Measurements from ENCODE around the gene TRAP1.

TRAP1 gene

DNA sequence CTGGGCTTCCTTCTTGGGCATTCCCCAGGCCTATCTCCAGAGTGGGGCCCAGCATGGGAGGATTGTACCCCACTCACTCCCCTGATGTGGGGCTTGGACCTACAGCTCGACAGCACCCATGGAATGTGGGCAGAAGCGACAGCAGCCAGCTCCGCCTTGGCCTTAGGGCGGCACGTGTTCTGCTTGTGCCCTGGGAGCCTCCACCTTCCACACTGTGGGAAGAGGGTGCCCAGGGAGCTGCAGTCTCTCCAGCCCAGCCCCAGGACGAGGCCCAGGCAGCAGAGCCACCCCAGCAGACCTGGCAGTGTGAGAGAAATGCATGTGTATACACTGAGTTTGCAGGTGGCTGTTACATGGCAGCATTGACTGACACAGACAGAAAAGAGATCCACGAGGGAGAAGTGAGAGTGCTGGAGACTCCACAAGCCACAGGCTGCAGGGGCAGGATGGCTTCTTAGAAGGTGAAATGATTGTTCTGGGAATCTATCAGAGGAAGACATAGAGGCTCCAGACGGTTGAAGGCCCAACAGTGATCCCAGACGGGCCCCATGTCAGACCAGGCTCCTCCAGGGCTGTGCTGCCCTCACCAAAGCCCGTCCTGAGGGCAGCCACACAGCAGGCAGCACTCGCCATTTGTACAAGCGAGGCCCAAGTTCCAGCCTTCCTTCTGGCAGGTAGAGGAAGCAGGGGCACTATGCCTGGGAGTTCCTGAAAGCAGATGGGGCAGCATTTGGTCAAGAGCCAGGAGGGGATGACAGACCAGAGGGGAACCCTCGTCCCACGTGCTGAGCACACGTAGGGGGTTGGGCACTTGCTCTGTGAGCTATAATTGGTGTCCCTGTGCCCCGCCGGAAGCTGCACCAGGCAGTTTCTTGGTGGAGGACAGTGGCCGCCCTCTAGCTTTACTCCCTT is 65.6 kb downstream of the TRAP1 start:
- no peaks in the 10 kb centered on the region for H3K27me3 Mint-ChIP-seq
- H3K4me3 Mint-ChIP-seq: no peak overlapping the region
- peak overlapping the region; percentile 75 for H3K27ac Mint-ChIP-seq
- peaks cover 62% of the 10 kb centered on the region for H3K36me3 Mint-ChIP-seq (ENCODE audit: low read depth)
- peaks cover 26% of the 10 kb centered on the region for H3K4me1 Mint-ChIP-seq (ENCODE audit: low read depth)
- intact Hi-C loops (cut with micrococcal nuclease): no loop called here
- no peaks in the 10 kb centered on the region for H3K9me3 Mint-ChIP-seq

DNA sequence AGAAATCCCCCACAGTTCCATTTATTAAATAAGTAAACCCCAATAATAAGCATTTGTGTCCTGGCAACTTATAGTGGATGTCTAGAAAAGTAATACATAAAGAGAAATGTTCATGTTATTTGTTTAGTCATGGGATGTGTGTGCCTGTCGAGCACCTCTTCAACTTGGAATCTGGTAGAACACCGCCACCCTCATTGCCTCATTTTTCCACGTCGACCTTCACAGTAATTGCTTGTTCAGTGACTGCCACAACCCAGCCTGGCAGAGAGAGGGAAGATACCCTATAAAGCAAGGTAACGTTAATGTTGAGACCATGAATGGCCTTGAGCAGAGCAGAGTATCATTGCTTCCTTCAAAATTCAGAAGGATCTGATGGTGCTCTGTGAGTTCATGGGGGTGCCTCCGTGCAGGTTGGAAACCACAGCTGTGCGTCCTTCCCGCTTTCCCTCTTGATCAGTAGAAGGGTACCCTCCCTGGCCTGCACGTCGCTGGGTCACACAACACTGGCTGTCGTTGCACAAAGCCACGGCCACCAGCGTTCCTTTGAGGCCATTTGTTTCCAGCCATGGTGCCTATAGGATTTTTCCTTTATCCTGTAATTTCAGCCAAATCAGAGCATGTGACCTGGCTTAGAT is 66.6 kb downstream of the TRAP1 start:
- intact Hi-C loops (cut with micrococcal nuclease): no loop called here
- Mint-ChIP-seq H3K4me1 (ENCODE audit: low read depth) (peaks cover 26% of the 10 kb centered on the region), H3K9me3 (no peaks in the 10 kb centered on the region), H3K27me3 (no peaks in the 10 kb centered on the region), H3K36me3 (ENCODE audit: low read depth) (peaks cover 61% of the 10 kb centered on the region), H3K27ac (peak overlapping the region; percentile 75), H3K4me3 (no peak overlapping the region)

DNA sequence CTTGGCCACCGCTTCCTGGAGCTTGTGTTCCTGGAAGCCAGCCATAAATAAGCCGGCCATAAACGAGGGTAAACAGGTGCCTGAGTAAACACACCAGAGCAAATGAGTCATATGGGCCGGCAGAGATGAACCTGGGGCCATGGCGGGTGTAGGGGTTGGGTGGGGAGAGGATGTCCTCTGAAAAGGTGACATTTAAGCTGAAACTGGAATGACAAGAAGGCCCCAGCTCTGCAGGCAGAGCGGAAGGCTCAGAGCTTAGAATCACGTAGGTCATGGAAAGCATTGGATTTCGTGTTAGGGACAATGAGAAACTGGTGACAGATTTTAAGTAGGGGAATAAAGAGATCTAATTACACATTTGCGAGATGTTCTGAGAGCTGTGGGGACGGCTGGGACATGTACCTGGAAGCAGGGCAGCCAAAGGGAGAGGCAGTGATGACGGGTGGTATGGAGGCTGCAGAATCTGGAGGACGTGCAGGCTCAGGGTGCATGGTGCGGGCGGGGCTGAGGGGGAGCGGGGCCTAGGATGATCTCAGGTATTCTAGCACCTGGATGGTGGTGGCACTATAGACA is 70.9 kb downstream of the TRAP1 start:
- H3K27ac Mint-ChIP-seq: no peak overlapping the region
- H3K4me3 Mint-ChIP-seq: no peak overlapping the region
- intact Hi-C loops (cut with micrococcal nuclease): no loop called here

DNA sequence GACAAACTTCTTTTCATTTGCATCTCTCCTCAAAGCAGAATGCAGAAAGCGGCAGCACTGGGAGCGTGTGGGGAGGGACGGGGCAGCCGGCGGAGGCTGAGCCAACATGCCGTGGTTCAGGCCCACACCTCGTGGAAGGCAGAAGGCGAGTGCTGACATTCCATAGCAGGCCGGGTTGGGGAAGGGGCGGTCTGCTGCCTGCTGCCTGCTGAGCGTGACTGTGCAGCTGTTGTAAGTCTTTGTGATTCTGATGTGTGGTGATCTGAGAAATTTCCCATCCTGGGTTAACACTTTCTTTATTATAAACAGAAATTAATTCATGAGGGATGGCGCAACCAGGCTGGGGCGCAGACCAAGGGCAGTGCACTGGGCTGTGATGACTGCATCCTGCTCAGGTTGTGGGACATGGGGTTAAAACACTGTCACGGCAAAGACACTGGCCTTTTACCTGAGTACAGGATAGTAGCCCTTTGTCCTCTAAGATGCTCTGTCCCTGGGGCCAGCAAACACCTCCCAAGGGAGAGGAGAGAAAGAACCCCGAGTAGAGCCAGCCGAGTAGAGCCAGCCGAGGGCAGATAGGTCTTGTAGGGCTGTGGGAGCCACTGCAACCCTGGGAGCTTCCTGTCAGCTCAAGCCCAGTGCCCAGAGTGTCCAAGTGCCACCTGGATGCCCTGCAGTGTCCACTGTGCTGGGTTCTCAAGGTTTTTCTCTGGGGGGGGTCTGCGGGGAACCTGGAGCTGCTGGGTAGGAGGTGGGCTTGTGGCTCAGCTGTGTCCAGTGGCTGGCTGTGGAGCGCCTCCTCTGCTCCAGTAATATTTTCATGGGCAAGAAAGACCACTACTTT is 71.6 kb downstream of the TRAP1 start:
- Mint-ChIP-seq H3K27ac (no peak overlapping the region), H3K27me3 (no peaks in the 10 kb centered on the region), H3K9me3 (no peaks in the 10 kb centered on the region), H3K36me3 (ENCODE audit: low read depth) (peaks cover 61% of the 10 kb centered on the region), H3K4me1 (ENCODE audit: low read depth) (peaks cover 13% of the 10 kb centered on the region), H3K4me3 (no peak overlapping the region)
- intact Hi-C loops (cut with micrococcal nuclease): no loop called here

More for the DNA sequence above, 70.9 kb downstream of the TRAP1 start:
- H3K27me3 Mint-ChIP-seq: no peaks in the 10 kb centered on the region
- no peaks in the 10 kb centered on the region for H3K9me3 Mint-ChIP-seq
- peaks cover 61% of the 10 kb centered on the region for H3K36me3 Mint-ChIP-seq (ENCODE audit: low read depth)
- peaks cover 18% of the 10 kb centered on the region for H3K4me1 Mint-ChIP-seq (ENCODE audit: low read depth)

DNA sequence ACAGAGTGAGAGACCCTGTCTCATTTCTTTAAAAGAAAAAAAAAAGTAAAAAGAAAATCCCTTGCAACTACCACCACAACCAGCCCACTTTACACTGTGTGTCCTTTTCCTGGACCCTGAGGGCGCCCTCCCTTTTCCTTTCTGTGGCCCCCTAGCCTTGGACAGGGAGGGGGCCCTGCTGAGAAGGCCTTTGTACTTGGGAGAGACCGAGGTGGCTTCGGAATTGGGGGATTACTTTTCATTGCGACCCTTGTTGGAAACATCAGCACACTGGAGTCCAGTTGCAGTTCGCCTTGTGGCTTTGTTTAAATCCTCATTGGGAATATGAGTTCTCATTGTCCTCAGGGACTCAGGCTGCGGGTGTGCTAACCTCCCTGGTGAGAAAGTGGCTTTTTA is 72.2 kb downstream of the TRAP1 start:
- intact Hi-C loops (cut with micrococcal nuclease): no loop called here
- no peaks in the 10 kb centered on the region for H3K9me3 Mint-ChIP-seq
- no peak overlapping the region for H3K4me3 Mint-ChIP-seq
- H3K27ac Mint-ChIP-seq: no peak overlapping the region
- peaks cover 66% of the 10 kb centered on the region for H3K36me3 Mint-ChIP-seq (ENCODE audit: low read depth)
- H3K4me1 Mint-ChIP-seq (ENCODE audit: low read depth): peaks cover 13% of the 10 kb centered on the region
- no peaks in the 10 kb centered on the region for H3K27me3 Mint-ChIP-seq

DNA sequence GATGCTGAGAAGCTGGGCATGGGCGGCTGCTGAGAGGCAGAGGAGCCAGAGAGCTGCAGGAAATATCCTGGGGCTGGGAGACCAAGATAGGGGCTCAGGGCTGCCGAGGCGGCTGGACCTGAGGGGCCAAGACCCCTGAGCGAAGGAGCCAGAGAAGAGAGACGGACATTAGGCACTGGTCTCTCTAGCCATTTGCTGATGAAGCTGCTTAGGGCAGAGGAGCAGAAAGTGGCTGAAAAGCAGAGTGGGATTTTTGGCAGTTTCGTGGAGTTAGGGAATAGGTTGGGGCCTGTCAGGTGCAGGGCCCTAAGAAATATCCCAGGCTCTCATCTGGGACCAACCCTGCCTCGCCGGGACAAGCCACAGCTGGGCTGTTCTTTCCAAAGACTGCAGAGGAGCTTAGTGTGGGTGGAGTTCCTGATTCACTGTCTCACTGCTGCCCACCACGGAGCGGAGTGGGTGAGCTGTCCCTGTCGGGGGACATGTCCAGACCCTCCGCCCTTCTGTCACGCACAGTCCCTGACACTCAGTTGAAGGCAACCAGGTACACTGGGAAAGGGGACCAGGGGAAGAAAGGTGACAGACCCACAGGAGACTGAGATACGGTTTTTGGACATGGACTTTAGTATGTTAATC is 74.1 kb downstream of the TRAP1 start:
- Mint-ChIP-seq H3K9me3 (no peaks in the 10 kb centered on the region), H3K4me3 (no peak overlapping the region), H3K27ac (no peak overlapping the region), H3K27me3 (no peaks in the 10 kb centered on the region), H3K36me3 (ENCODE audit: low read depth) (peaks cover 61% of the 10 kb centered on the region), H3K4me1 (ENCODE audit: low read depth) (peaks cover 13% of the 10 kb centered on the region)
- intact Hi-C loops (cut with micrococcal nuclease): no loop called here

DNA sequence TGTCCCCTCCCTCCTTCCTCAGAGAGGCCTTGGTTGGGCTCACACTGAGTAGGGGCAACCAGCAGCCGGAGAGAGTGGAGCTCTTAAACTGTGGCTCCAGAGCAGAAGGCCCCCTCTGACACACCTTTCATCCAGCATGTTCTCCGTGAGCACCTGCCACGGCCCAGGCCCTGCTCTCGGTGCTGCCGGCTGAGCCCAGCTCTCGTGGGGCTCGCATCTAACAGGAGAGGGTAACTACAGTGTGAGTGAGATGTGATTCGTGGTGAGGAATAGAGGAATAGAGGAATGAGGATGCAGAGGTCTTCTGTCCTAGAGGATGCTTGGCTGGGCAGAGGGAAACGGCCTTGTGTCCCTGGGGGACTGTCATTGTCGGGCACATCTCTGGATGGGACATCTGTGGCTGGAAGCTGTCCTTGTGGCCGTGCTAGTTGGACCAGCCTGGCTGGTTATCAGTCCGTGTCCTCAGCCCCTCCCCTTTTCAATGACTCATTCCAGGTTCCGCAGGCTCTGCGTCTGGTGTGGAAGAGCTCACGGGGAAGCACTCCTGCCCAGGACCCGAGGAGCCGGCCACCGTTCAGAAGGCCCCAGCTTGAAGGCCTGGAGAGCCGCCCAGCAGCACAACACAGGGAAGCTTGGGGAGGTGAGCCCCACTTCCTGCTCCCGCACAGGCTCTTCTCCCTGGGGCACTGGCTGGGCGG is 74.8 kb downstream of the TRAP1 start:
- Mint-ChIP-seq H3K4me3 (no peak overlapping the region), H3K27ac (no peak overlapping the region), H3K27me3 (no peaks in the 10 kb centered on the region), H3K36me3 (ENCODE audit: low read depth) (peaks cover 61% of the 10 kb centered on the region), H3K4me1 (ENCODE audit: low read depth) (peaks cover 19% of the 10 kb centered on the region), H3K9me3 (no peaks in the 10 kb centered on the region)
- intact Hi-C loops (cut with micrococcal nuclease): no loop called here

DNA sequence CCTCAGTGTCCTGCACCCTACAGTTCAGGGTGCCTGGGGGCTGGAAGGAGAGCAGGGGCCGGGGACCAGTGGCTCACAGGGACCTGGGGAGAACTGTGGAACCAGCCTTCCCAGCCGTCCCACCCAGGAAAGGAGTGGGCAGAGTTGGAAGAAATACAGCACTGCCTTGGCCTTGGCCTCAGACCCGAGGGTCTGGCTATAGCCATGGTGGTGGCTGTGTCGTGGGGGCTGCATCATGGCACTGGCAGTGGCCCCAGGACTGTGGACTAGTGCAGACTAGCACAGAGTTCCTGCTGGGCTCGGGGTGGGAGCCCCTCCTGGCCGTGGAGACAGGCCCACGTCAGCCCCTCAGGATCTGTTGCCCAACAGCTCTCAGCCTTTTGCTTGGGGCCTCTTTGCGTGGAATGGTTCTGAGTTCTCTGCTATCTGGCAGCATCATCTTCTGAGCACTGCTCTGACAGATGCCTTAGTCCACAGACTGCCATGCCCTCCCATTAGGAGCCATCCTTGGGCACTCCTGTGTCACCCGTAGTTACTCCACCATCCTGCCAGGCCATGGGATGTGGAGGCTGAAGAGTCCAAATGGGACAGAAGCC is 75.4 kb downstream of the TRAP1 start:
- no peak overlapping the region for H3K4me3 Mint-ChIP-seq
- peaks cover 25% of the 10 kb centered on the region for H3K4me1 Mint-ChIP-seq (ENCODE audit: low read depth)
- H3K27ac Mint-ChIP-seq: no peak overlapping the region

DNA sequence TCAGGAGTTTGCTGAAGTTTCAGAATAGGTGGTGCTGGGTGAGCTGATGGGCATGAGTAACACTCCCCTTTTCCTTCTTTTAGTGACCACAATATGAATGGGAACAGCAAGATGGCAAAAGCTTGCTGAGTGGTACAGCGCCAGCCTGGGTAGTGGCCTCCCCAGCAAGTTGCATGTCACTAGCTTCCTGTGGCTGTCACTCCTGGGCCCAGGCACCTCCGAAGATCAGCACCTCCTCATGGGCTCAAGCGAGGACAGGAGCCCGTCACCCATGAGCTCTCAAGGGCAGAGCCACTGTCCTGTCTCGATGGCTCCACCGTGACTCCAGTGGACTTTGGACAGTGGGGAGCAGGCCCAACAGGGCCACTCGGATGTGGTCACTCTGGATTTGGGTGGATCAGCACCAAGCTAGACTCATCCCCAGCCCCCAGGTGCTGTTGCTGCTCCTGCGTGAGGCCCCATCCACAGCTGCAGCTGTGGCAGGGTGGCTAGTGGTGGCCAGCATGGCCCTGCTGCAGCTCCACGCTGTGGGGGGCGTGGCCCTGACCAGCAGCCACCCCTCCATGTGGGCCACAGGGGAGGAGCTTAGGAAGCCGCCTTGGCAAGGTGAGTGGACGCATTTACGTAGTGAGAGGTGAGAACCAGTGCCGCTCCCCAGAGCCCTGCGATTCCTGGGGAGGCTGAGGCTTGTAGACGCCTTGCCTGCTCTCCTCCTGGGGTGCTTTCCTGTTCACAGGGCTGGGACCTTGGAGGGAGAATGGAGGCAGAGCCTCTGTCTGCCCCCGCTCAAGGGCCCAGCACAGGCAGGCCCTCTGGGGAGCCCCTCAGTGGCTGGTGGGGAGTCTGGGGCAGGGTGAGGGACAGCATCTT is 76.5 kb downstream of the TRAP1 start:
- H3K4me1 Mint-ChIP-seq (ENCODE audit: low read depth): peaks cover 35% of the 10 kb centered on the region
- peaks cover 54% of the 10 kb centered on the region for H3K36me3 Mint-ChIP-seq (ENCODE audit: low read depth)
- H3K27ac Mint-ChIP-seq: no peak overlapping the region
- no peak overlapping the region for H3K4me3 Mint-ChIP-seq
- no peaks in the 10 kb centered on the region for H3K27me3 Mint-ChIP-seq
- no peaks in the 10 kb centered on the region for H3K9me3 Mint-ChIP-seq
- intact Hi-C loops (cut with micrococcal nuclease): no loop called here

More for the DNA sequence above, 75.4 kb downstream of the TRAP1 start:
- intact Hi-C loops (cut with micrococcal nuclease): no loop called here
- Mint-ChIP-seq H3K27me3 (no peaks in the 10 kb centered on the region), H3K36me3 (ENCODE audit: low read depth) (peaks cover 61% of the 10 kb centered on the region), H3K9me3 (no peaks in the 10 kb centered on the region)

DNA sequence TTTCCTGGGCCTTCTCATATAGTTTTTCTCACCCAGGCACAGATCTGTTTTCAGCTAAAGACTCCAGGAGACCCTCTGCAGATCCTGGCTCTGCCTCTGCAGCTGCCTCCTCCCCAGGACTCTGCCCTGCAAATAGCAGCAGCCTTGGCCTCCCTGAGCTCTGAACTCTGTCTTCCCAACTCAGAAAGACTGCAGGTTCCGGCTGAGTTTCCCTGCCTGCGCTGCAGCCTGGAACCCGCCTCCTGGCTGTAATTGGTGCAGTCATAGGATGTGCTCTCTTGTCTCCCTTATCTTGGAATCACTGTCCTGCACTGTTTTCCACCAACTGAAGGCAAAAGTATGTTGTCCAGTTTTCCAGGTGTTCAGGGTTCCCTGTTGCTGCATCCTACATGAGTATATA is 77.1 kb downstream of the TRAP1 start:
- no peak overlapping the region for H3K4me3 Mint-ChIP-seq
- H3K36me3 Mint-ChIP-seq (ENCODE audit: low read depth): peaks cover 47% of the 10 kb centered on the region
- no peak overlapping the region for H3K27ac Mint-ChIP-seq
- H3K9me3 Mint-ChIP-seq: no peaks in the 10 kb centered on the region
- intact Hi-C loops (cut with micrococcal nuclease): no loop called here
- H3K4me1 Mint-ChIP-seq (ENCODE audit: low read depth): peaks cover 41% of the 10 kb centered on the region
- H3K27me3 Mint-ChIP-seq: no peaks in the 10 kb centered on the region

DNA sequence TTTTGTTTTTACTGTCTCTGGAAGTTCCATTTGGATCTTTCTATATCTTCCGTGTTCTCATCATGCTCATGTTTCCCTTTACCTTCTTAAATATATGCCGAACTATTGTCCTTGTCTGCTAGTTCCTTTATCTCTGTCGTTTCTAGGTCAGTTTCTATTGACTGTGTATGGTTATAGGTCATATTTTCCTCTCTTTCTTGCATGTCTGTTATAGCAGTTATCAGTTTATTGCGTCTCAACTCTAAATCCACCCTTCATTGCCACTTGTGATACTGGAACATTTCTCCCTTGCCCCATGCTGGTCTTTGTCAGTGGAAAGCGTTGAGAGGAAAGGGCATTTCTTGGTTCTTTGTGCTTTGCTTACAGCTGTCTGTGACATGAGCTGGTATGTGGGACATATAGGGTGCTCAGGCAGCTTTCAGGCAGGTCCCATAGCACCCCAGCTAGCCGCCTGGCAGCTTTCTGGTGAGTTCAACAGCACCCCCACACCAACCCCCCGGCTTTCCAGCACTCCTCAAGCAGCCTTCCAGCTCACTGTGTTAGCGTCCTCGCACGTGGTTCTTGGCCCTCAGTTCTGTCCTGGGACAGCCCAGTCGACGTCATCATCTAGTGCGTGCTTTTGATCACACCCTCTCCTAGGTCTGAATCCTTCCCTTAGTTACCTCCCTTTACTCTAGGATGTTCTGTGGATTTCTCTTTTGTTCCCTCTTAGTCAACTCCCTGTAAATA is 78.2 kb downstream of the TRAP1 start:
- H3K4me1 Mint-ChIP-seq (ENCODE audit: low read depth): peaks cover 41% of the 10 kb centered on the region
- no peak overlapping the region for H3K4me3 Mint-ChIP-seq
- no peaks in the 10 kb centered on the region for H3K9me3 Mint-ChIP-seq
- H3K27ac Mint-ChIP-seq: no peak overlapping the region
- no peaks in the 10 kb centered on the region for H3K27me3 Mint-ChIP-seq
- H3K36me3 Mint-ChIP-seq (ENCODE audit: low read depth): peaks cover 37% of the 10 kb centered on the region
- intact Hi-C loops (cut with micrococcal nuclease): no loop called here
